Left lung (tissue), 10 donors: ENCODE data around the gene ZNF688. TPM values are rescaled to one million over a fixed set of nuclear protein-coding genes. Genes with fewer than 3 reads are reported as not detected.

Source experiments
- ATAC-seq: fragments of 200-7000 bp; cut with Tn5 transposase; one replicate; pipeline ENCODE4 v1.9.1; 2020; ENCODE audit warnings: moderate library complexity
- DNase-seq, 4 donors: peaks; one replicate each; pipeline ENCODE4 v3.0.0-alpha.2; 2013 to 2020
- H3K27ac ChIP-seq, 2 donors: fragments of 200-600 bp; sonication (generic) in 1 of 2; one replicate each; pipeline versions ENCODE4 v1.5.0 to v1.8.0; 2020 to 2021
- H3K27me3 ChIP-seq, 2 donors: fragments of 200-600 bp; sonication (generic) in 1 of 2; one replicate each; pipeline versions ENCODE4 v1.5.0 to v1.8.0; 2020 to 2021
- H3K36me3 ChIP-seq, 2 donors: fragments of 200-600 bp; sonication (generic) in 1 of 2; one replicate each; pipeline versions ENCODE4 v1.5.0 to v1.8.0; 2020 to 2021
- H3K4me1 ChIP-seq, 2 donors: fragments of 200-600 bp; one replicate each; pipeline ENCODE4 v1.8.0; 2021
- H3K4me3 ChIP-seq, 2 donors: fragments of 200-600 bp; sonication (generic) in 1 of 2; one replicate each; pipeline versions ENCODE4 v1.5.0 to v1.8.0; 2020 to 2021; ENCODE audit warnings: mild to moderate bottlenecking in 1 of 2
- H3K9me3 ChIP-seq, 2 donors: fragments of 200-600 bp; sonication (generic) in 1 of 2; one replicate each; pipeline versions ENCODE4 v1.5.0 to v1.8.0; 2020 to 2021
- intact Hi-C, 2 donors: fragments of 100-400 bp; cut with DNase I; formaldehyde crosslinking; loops; one replicate each; pipeline versions ENCODE4 v1.11.2 to v1.14.2; 2022
- polyA plus RNA-seq, 6 donors: library from polyadenylated mRNA; unstranded; fragments of 120-200 nt; gene quantifications; one replicate each; pipeline ENCODE4 v1.2.1, GENCODE V29; 2013; ENCODE audit not compliant: insufficient read length in 6 of 6
- total RNA-seq, 2 donors: library from RNA; stranded (reverse); fragmentation: NEBNext Ultra II Directional; extraction: Animal tissue kit (Norgen Biotek cat#: 25700); gene quantifications; one replicate each; pipeline ENCODE4 v1.2.1, GENCODE V29; 2021
- TF ChIP-seq, protein P1 (sequence below), 2 donors: fragments of 200-600 bp; sonication (generic) in 1 of 2; IDR thresholded peaks; one replicate each; pipeline versions ENCODE4 v1.5.0 to v1.8.0; 2021; ENCODE audit warnings: antibody characterized with exemption in 2 of 2
- donor health status: DM: no; HTN: yes; CAD: no.
- donor health status: DM: no; HTN: no; CAD: no.

The ZNF688 gene
- total and polyA plus RNA-seq, 8 donors = 8.9 to 16.4 (median 12.3) TPM

DNA sequence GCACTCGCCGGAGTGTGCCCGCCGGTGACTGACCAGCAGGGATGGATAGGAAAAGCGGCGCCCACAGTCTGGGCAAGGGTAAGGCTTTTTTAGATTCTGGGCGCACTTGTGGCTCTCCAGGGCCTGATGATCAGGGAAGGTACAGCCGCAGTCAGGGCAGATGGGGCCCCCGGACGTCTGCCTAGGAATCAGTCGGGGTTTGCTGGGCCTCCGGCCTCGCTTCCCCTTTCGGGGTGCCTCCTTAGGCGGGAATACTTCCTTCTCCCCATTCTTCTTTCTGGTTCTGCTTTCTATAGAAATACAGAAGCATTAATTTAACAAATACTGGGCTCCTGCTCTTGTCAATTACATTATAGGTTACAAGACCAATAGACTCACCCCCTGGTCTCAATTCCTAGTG is 33.6 kb upstream of the ZNF688 start:
- ATAC-seq = no peak
- Histone ChIP-seq H3K36me3 (peaks cover 0 to 51% of the 10 kb centered on the region in 2 donors), H3K27me3 (no peaks in the 10 kb centered on the region), H3K4me1 (peaks cover 0 to 56% of the 10 kb centered on the region in 2 donors), H3K27ac (peak overlapping the region in 1 of 2 donors; percentile 28), H3K9me3 (no peaks in the 10 kb centered on the region), H3K4me3 (no peak overlapping the region)
- intact Hi-C loops = no loop called here
- TF ChIP-seq, protein P1, sequence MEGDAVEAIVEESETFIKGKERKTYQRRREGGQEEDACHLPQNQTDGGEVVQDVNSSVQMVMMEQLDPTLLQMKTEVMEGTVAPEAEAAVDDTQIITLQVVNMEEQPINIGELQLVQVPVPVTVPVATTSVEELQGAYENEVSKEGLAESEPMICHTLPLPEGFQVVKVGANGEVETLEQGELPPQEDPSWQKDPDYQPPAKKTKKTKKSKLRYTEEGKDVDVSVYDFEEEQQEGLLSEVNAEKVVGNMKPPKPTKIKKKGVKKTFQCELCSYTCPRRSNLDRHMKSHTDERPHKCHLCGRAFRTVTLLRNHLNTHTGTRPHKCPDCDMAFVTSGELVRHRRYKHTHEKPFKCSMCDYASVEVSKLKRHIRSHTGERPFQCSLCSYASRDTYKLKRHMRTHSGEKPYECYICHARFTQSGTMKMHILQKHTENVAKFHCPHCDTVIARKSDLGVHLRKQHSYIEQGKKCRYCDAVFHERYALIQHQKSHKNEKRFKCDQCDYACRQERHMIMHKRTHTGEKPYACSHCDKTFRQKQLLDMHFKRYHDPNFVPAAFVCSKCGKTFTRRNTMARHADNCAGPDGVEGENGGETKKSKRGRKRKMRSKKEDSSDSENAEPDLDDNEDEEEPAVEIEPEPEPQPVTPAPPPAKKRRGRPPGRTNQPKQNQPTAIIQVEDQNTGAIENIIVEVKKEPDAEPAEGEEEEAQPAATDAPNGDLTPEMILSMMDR (IDR thresholded peaks at IDR 0.05) = no peak
- DNase-seq = peak in 2 of 4 donors; percentile 39 to 86

DNA sequence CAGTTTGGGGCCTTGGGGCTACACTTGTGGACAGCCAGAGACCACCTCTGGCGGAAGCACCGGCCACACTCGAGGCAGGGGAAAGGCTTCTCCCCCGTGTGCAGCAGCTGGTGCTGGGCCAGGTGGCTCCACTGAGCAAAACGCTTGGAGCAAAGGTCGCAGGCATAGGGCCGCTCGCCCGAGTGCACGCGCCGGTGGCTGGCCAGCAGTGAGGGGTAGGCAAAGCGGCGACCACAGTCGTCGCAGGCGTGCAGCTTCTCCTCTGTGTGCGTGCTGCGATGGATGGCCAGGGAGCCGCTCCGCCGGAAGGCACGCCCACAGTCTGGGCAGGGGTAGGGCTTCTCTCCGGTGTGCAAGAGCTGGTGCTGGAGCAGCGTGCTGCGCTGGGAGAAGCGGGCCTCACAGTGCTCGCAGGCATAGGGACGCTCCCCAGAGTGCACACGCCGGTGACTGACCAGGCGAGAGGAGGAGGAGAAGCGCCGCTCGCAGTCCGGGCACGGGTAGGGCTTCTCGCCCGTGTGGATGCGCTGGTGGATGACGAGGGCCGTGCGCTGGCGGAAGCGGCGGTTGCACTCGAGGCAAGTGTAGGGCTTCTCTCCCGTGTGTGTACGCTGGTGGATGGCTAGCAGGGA is 32.9 kb upstream of the ZNF688 start:
- no peak for DNase-seq
- intact Hi-C loops = no loop called here
- Histone ChIP-seq H3K36me3 (peaks cover 0 to 51% of the 10 kb centered on the region in 2 donors), H3K4me3 (no peak overlapping the region), H3K27ac (peak overlapping the region in 1 of 2 donors; percentile 28), H3K4me1 (peaks cover 0 to 56% of the 10 kb centered on the region in 2 donors), H3K27me3 (no peaks in the 10 kb centered on the region), H3K9me3 (no peaks in the 10 kb centered on the region)
- TF ChIP-seq, protein P1 (IDR thresholded peaks at IDR 0.05) = no peak
- no peak for ATAC-seq

DNA sequence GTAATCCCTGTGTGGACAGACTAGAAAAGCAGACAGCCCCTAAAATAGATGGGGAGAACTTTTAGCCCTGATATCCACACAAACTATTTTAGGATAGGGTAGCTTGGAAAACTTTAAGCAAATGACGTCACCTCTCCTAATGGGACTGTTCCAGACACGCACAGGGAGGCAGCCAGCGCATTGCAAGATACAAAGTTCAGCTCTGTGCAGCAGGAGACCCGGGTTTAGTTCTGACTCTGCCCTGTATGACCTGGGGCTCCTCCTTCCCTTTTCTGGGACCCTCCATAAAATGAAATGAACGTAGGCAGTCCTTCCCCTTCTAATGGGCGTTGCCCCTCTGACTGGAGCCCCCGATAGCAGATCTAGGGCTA is 32.4 kb upstream of the ZNF688 start:
- H3K4me3 ChIP-seq = no peak overlapping the region
- intact Hi-C loops = no loop called here
- H3K27me3 ChIP-seq = no peaks in the 10 kb centered on the region
- DNase-seq (no peak), ATAC-seq (no peak)
- TF ChIP-seq, protein P1 (IDR thresholded peaks at IDR 0.05) = no peak
- peaks cover 0 to 52% of the 10 kb centered on the region in 2 donors for H3K4me1 ChIP-seq
- no peaks in the 10 kb centered on the region for H3K9me3 ChIP-seq
- H3K27ac ChIP-seq = no peak overlapping the region
- H3K36me3 ChIP-seq = peaks cover 0 to 51% of the 10 kb centered on the region in 2 donors

DNA sequence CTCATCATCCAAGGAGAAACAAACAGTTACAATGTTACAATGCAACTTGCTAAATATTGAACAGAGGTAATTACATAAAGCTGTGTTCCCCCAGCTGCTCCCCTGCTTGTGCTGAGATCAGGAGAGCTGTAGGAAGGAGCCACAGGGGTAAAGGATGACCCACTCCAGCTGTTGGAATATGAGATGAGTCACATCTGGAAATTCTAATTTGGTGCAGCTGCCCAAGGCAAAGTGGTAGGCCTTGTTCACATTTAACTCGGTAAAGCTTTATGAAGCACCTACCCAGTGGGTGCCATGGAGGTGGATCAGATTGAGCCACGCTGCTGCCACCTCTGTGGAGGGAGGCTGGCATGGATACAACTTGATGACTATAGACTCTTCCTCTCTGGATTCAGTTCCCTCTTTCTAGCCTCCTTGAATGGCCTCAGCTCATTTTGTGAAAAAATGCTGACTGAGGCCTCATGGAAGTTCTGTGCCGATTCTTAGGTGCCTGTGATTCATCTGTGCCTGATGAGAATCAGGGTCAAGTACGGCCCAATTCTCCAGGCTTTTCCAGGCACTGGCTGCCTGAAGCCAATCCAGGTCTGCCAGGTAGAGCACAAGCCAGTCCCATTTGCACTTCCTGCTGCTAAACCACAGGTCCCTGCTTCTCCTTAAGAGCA is 31.2 kb upstream of the ZNF688 start:
- H3K27ac ChIP-seq = peak overlapping the region in 1 of 2 donors; percentile 53
- no peaks in the 10 kb centered on the region for H3K9me3 ChIP-seq
- H3K36me3 ChIP-seq = peaks cover 0 to 51% of the 10 kb centered on the region in 2 donors
- H3K4me3 ChIP-seq = no peak overlapping the region
- no peaks in the 10 kb centered on the region for H3K27me3 ChIP-seq
- peaks cover 0 to 49% of the 10 kb centered on the region in 2 donors for H3K4me1 ChIP-seq
- DNase-seq (no peak), ATAC-seq (peak; percentile 44)
- TF ChIP-seq, protein P1 (IDR thresholded peaks at IDR 0.05) = no peak
- intact Hi-C loops = no loop called here

DNA sequence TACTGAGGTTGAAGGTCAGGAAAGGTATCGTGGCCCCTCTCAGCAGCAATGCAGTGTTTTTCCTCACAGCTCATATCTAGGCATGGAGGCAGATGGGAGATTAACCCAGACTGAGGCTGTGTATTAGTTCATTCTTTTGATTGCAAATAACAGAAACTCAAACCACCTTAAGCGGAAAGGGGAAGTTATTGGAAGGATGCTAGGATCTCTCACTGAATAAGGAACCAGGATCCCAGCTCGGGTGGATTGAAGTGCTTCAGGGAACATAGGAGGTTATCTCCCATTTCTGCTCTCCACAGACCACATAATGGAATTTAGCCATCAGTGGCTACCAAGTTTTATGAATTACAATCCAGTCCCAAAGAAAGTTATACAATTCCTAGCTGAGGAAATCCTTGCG is 30.5 kb upstream of the ZNF688 start:
- H3K27me3 ChIP-seq = no peaks in the 10 kb centered on the region
- peak overlapping the region in 1 of 2 donors; percentile 53 for H3K27ac ChIP-seq
- H3K4me3 ChIP-seq = no peak overlapping the region
- H3K36me3 ChIP-seq = peaks cover 0 to 49% of the 10 kb centered on the region in 2 donors
- TF ChIP-seq, protein P1 (IDR thresholded peaks at IDR 0.05) = no peak
- ATAC-seq (no peak), DNase-seq (no peak)
- peaks cover 0 to 49% of the 10 kb centered on the region in 2 donors for H3K4me1 ChIP-seq
- intact Hi-C loops = no loop called here
- H3K9me3 ChIP-seq = no peaks in the 10 kb centered on the region
